Measurements from ENCODE around the gene COMMD3. TPM values are rescaled to one million over a fixed set of nuclear protein-coding genes. Genes with fewer than 3 reads are reported as not detected.

Gene COMMD3
- total RNA-seq, 1 experiment from 2014 or later: 35.6 TPM

DNA sequence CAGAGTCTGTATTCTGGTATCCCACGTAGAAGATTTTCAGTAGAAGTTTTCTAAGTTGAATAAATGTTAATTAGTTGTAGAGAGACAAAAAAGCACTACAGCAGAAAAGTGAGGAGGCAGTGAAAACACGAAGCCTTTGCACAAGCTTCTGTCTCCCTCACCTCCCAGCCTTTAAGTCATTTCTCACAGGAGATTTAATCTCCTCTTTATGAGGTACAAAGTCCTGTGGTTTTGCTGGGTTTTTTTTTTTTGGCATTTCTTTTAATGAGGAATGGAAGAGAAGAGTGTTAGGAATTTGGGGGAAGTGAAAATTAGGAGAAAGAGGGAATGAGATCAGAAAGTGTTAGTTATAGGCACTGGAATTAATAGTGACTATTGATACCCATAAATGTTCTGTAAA lies 50.6 kb downstream of the COMMD3 start:
- Histone ChIP-seq H3K4me1 (ENCODE audit: control insufficient read depth, insufficient read depth, low read length) (no peaks in the 10 kb centered on the region), H3K4me3 (ENCODE audit: low read depth in 2 of 2, low read length in 2 of 2) (no peak overlapping the region), H3K27me3 (ENCODE audit: control insufficient read depth, insufficient read depth, low read length) (no peaks in the 10 kb centered on the region), H3K27ac (ENCODE audit: low read length) (no peak overlapping the region), H3K36me3 (ENCODE audit: control insufficient read depth, insufficient read depth, low read length) (no peaks in the 10 kb centered on the region), H3K9me3 (ENCODE audit: control insufficient read depth, insufficient read depth, low read depth, low read length) (no peaks in the 10 kb centered on the region)
- ChIA-PET CTCF (no interaction called here), POLR2A (no interaction called here)
- DNase-seq (ENCODE audit: low read depth, low spot score) (no peak), ATAC-seq (no peak)
- intact Hi-C loops (cut with micrococcal nuclease; ENCODE audit: unreplicated experiment) (no loop called here), in situ Hi-C loops (cut with HindIII; ENCODE audit: low pct_unique_long_range_greater_than_20kb, low sequenced_read_pairs) (no loop called here)
- TF ChIP-seq CTCF (IDR thresholded peaks at IDR 0.05) (no peak), TCF7L2 (IDR thresholded peaks at IDR 0.05; ENCODE audit: low read depth, low read length) (no peak), SIN3A (IDR thresholded peaks at IDR 0.05; ENCODE audit: borderline replicate concordance, insufficient read depth, low read depth, low read length) (no peak), REST (IDR thresholded peaks at IDR 0.05; ENCODE audit: insufficient read depth in 1 of 2, low read depth in 2 of 2, low read length in 1 of 2) (no peak), POLR2AphosphoS5 (IDR thresholded peaks at IDR 0.05; ENCODE audit: low read depth, low read length) (no peak)
- no TSS peak for BruUV-seq (replicated peaks)

- Histone ChIP-seq H3K4me3 (ENCODE audit: low read depth in 2 of 2, low read length in 2 of 2) (no peak overlapping the region), H3K9me3 (ENCODE audit: control insufficient read depth, insufficient read depth, low read depth, low read length) (no peaks in the 10 kb centered on the region), H3K27ac (ENCODE audit: low read length) (no peak overlapping the region), H3K27me3 (ENCODE audit: control insufficient read depth, insufficient read depth, low read length) (no peaks in the 10 kb centered on the region), H3K36me3 (ENCODE audit: control insufficient read depth, insufficient read depth, low read length) (no peaks in the 10 kb centered on the region), H3K4me1 (ENCODE audit: control insufficient read depth, insufficient read depth, low read length) (no peaks in the 10 kb centered on the region)
- in situ Hi-C loops (cut with HindIII; ENCODE audit: low pct_unique_long_range_greater_than_20kb, low sequenced_read_pairs): no loop called here
- DNase-seq (ENCODE audit: low read depth, low spot score) (no peak), ATAC-seq (no peak)
- ChIA-PET POLR2A (no interaction called here), CTCF (no interaction called here)
- intact Hi-C loops (cut with micrococcal nuclease; ENCODE audit: unreplicated experiment): no loop called here
- TF ChIP-seq TCF7L2 (IDR thresholded peaks at IDR 0.05; ENCODE audit: low read depth, low read length) (no peak), REST (IDR thresholded peaks at IDR 0.05; ENCODE audit: insufficient read depth in 1 of 2, low read depth in 2 of 2, low read length in 1 of 2) (no peak), SIN3A (IDR thresholded peaks at IDR 0.05; ENCODE audit: borderline replicate concordance, insufficient read depth, low read depth, low read length) (no peak), POLR2AphosphoS5 (IDR thresholded peaks at IDR 0.05; ENCODE audit: low read depth, low read length) (no peak), CTCF (IDR thresholded peaks at IDR 0.05) (no peak)
- BruUV-seq (replicated peaks): no TSS peak
Observed at GRCh38 chr10:22367471-22367870, 51.3 kb downstream of the COMMD3 start.
